Activated T-helper 2 cell treated with anti-CD3 and anti-CD28 coated beads, Interferon-gamma antibody, Interleukin-2, Interleukin-4, amounts not matched to agents 10 μg/mL and 5 μg/mL and 100 μg/mL, durations not matched to agents 14 hours and 24 hours and 36 hours (primary cell): ENCODE data around the gene CDK5R1. TPM values are rescaled to one million over a fixed set of nuclear protein-coding genes. Genes with fewer than 3 reads are reported as not detected.
A peak's percentile ranks its signal among the peaks of the same experiment; 100 is the strongest.
"Not testable (repeated sequence)": the region's sequence is repeated elsewhere in the genome, so short reads cannot be mapped to it uniquely, and the experiment has no call there.

ENCODE experiments used
- DNase-seq: peaks from one replicate; pipeline ENCODE4 v3.0.0; 2021; ENCODE audit warnings: low spot score
- H3K27ac Mint-ChIP-seq: one replicate; pipeline ENCODE4 v1.8.0; 2021; ENCODE audit warnings: mixed read lengths
- H3K27me3 Mint-ChIP-seq: one replicate; pipeline ENCODE4 v1.8.0; 2021; ENCODE audit warnings: low read depth, mixed read lengths
- H3K36me3 Mint-ChIP-seq: one replicate; pipeline ENCODE4 v1.8.0; 2021; ENCODE audit warnings: low read depth, mixed read lengths
- H3K4me1 Mint-ChIP-seq: one replicate; pipeline ENCODE4 v1.8.0; 2021; ENCODE audit warnings: low read depth, mixed read lengths
- H3K4me3 Mint-ChIP-seq: one replicate; pipeline ENCODE4 v1.8.0; 2021; ENCODE audit warnings: low read depth, mild to moderate bottlenecking, moderate library complexity, mixed read lengths
- H3K9me3 Mint-ChIP-seq: one replicate; pipeline ENCODE4 v1.8.0; 2021; ENCODE audit warnings: mixed read lengths
- intact Hi-C: fragments of 100-400 bp; cut with micrococcal nuclease; formaldehyde crosslinking; loops from one replicate; pipeline ENCODE4 v1.15.1; 2023
- total RNA-seq: library from RNA; stranded (reverse); gene quantifications from 2 replicates; pipeline ENCODE4 v1.2.3, GENCODE V29; 2022

Gene CDK5R1
- total RNA-seq, 1 donor from 2014 or later = 10.8 TPM

DNA sequence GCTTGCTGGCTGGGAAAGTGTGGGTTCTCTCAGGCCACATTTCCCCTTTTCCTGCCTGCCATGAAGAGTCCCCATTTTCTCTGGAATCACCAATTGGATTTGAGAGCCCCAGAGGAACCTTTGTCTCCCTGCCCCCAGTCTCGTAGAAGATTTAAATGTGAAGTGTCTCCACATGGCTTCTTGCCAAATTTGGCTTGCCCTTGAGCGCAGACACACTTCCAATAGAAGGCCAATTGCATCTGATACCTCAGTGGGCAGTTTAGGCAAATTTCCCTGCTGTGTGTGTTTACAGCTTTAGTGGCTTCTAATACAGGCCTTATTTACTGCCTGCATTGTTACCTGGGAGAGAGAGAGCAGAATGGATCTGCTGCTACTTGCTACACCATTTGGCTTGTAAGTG, 29.7 kb downstream of the CDK5R1 start:
- Mint-ChIP-seq H3K4me1 (peaks cover 51% of the 10 kb centered on the region), H3K9me3 (no peaks in the 10 kb centered on the region), H3K27me3 (no peaks in the 10 kb centered on the region), H3K27ac (no peak overlapping the region), H3K36me3 (peaks cover 3% of the 10 kb centered on the region), H3K4me3 (no peak overlapping the region)
- intact Hi-C loops = loop anchor here (2.0 kb wide), 1 partner anchor 24 kb away; no protein-coding TSS in a partner anchor
- no peak for DNase-seq

DNA sequence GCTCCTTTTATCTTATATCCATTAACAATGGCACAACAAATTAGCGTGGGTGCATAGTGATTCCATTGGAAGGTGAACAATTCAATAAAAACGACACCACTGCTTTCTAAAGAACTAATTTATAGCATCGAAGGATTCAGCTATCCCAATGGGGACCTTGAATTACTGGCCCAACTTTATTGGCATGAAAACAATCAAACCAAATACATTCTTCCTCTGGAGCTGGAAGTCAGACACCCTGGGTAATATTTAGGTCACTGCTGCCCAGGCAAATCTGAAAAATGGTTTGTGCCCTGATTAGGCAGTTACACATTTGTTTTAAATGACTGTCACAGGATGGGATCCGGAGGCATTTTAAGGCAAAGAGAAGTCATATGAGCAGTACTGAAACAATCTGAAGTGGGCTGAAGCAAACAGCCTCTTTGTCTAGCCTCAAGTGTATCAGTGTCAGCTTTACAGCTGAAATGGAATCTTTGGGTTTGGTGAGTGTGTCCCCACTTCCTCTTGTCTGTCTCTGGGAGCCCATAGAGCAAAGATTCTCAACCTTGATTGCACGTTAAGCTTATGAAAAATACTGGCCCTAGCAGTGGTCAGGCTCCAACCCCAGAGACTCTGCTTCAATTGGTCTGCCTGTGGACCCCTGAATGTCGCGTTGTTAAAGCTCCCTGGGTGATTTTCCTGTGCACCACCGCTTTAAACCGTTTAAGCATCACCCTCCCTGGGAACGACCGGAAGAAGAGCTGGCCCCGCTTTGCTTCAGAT, 30.3 kb downstream of the CDK5R1 start:
- Mint-ChIP-seq H3K36me3 (peaks cover 3% of the 10 kb centered on the region), H3K27ac (peak overlapping the region; percentile 80), H3K9me3 (no peaks in the 10 kb centered on the region), H3K4me1 (peaks cover 52% of the 10 kb centered on the region), H3K27me3 (no peaks in the 10 kb centered on the region), H3K4me3 (peak overlapping the region; percentile 30)
- intact Hi-C loops = loop anchor here (1.0 to 2.0 kb wide), 2 partner anchors 14 to 24 kb away; no protein-coding TSS in a partner anchor
- DNase-seq = no peak

DNA sequence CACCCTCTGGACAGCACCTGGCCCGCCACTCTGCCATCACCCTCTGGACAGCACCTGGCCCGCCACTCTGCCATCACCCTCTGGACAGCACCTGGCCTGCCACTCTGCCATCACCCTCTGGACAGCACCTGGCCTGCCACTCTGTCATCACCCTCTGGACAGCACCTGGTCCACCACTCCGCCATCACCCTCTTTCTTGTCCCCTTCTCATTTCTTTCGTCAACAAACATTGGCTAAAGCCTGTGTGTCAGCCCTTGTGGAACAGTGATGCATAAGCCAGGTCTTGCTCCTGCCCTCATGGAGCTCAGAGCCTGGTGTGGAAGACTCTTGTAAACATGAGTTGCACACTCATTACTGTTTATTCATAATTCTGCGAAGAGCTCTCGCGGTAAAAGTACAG, 31.2 kb downstream of the CDK5R1 start:
- intact Hi-C loops = loop anchor here (1.0 to 2.0 kb wide), 2 partner anchors 15 to 25 kb away; no protein-coding TSS in a partner anchor
- Mint-ChIP-seq H3K27me3 (no peaks in the 10 kb centered on the region), H3K4me3 (no peak overlapping the region), H3K36me3 (peaks cover 7% of the 10 kb centered on the region), H3K9me3 (no peaks in the 10 kb centered on the region), H3K4me1 (peaks cover 59% of the 10 kb centered on the region), H3K27ac (peak overlapping the region; percentile 68)
- no peak for DNase-seq

DNA sequence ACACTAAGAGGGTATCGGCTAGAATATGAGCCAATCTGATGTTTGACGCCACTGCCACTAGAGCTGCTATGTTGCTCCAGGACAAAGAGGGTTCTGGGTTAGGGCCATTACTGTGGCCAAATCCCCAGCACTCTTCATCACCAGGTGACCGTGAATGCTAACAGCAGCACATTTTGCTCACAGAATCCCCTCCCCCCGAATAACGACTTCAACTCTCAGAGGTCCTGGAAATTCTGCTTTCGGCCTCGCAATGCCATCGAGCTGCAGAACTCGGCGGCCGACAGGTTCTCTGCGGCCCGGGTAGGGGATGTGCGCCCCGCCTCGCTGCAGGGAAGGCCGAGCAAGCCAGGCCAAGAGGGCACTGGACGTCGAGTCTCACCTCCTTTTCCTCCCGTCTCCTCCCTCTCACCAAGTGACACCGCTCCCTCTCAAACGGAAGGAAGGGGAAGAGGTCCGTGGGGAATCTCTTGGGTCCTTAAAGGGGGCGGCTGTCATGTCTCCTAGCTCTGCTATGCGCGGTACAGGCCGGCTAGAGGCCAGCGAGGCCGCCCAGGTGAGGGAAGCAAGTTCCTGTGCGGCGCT, 31.9 kb downstream of the CDK5R1 start:
- H3K27ac Mint-ChIP-seq = no peak overlapping the region
- peaks cover 7% of the 10 kb centered on the region for H3K36me3 Mint-ChIP-seq
- H3K4me3 Mint-ChIP-seq = peak overlapping the region; percentile 31
- DNase-seq = no peak
- no peaks in the 10 kb centered on the region for H3K9me3 Mint-ChIP-seq
- intact Hi-C loops = no loop called here
- H3K4me1 Mint-ChIP-seq = peaks cover 60% of the 10 kb centered on the region
- H3K27me3 Mint-ChIP-seq = no peaks in the 10 kb centered on the region

DNA sequence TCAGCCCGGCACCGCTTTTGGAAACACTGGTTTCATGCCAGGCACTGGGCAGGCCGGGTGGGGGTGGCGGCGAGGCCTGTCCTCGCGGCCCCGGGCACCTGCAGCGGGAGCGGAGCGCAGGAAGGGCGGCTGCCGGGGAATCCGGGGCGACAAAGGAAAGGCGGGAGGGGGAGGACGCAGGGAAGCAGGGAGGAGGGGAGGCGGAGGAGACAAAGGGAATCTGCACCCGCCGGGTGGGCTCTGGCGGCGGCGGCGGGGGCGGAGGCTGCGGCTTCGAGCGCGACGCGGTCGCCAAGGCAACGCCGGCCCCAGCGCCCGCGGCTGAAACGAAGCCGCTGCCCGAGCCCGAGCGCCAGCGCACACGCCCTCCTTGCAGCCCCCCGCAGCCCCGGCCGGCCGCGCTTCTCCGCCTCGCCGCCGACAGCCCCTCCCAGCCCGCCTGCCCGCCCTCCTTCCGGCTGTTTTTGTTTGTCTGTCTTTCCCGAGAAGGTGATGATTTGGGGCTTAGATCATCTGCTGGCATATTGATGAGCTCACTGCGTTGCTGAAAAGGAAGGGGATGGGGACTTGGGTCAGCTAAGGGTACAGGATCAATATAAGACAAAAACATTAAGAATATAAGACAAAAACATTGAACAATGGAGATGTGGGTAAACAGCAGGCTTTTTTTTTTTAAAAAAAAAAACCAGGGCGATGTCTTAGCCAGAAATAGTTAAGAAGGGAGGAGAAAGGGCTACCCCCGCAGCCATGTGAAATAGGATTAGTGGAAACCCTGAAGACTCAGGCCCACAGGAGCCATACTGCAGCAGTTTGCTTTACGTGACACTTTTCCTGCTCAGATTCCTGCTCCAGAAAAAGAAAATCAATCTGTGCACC, 32.7 kb downstream of the CDK5R1 start:
- peak; percentile 55 for DNase-seq
- Mint-ChIP-seq H3K9me3 (no peaks in the 10 kb centered on the region), H3K4me3 (peak overlapping the region; percentile 74), H3K4me1 (peaks cover 67% of the 10 kb centered on the region), H3K36me3 (peaks cover 7% of the 10 kb centered on the region), H3K27me3 (no peaks in the 10 kb centered on the region), H3K27ac (peak overlapping the region; percentile 93)
- intact Hi-C loops = loop anchor here (2.0 to 10.0 kb wide), 3 partner anchors 39 to 1865 kb away; no protein-coding TSS in a partner anchor

DNA sequence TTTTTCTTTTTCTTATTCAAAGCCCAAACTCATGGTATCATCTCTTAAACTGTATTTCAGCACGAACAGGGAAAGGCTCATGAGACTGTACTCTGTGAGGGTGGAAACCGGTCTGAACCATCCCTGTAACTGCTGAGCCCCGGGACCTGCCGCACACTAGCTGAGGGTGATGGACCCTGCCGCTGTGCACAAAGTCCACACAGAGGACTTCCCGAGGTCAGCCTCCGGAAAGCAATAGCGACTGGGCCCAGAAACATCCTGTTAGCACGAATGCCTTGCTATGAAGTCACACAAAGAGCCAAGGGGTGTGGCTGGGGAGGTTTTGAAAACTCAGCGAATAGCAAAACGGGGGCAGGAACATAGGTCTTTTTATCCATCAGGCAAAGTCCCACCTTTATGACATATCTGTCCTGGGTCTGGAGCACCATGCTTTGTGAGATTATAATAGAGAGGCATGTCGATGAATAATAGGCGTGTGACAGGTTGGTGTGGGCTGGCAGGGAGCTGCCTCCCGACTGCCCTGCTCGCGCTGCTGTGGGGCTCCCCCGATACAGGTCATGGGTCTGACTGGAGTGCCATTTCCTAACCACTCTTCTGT, 33.4 kb downstream of the CDK5R1 start:
- Mint-ChIP-seq H3K36me3 (peaks cover 7% of the 10 kb centered on the region), H3K4me3 (peak overlapping the region; percentile 74), H3K27me3 (no peaks in the 10 kb centered on the region), H3K4me1 (peaks cover 72% of the 10 kb centered on the region), H3K27ac (peak overlapping the region; percentile 93), H3K9me3 (no peaks in the 10 kb centered on the region)
- DNase-seq = peak; percentile 35
- intact Hi-C loops = loop anchor here (2.0 to 10.0 kb wide), 3 partner anchors 39 to 1865 kb away; no protein-coding TSS in a partner anchor

DNA sequence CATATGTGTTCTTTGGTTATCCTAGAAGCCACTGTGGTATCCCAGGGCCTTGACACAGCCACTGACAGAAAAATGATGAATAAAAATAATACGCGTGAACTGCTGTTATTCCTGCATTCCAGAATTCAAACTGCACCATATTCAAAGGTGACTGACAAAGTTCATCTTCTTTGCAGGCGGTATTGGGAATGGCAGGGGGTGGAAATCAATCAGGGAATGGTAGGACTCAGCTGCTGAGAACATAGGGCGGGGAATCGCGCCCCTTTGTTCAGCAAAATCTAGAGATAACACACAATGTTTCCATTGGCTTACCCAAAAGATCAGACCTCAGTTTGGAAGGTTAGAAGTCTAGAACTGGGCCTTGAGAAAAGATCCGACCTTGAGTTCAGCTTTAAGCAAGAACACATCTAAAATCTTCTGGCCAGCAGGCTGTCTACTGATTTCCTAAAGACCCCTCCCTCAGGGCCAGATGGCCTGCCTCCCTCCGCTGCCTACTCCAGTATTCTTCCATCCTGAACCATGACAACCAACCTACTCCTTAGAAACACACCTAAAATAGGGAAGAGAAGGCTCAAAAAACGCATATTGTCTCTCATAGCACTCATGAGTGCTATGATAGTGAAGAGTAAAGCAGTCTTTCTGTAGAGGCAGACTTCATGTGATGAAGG, 34.1 kb downstream of the CDK5R1 start:
- peaks cover 77% of the 10 kb centered on the region for H3K4me1 Mint-ChIP-seq
- H3K4me3 Mint-ChIP-seq = no peak overlapping the region
- no peaks in the 10 kb centered on the region for H3K27me3 Mint-ChIP-seq
- intact Hi-C loops = loop anchor here (2.0 to 10.0 kb wide), 3 partner anchors 38 to 1864 kb away; no protein-coding TSS in a partner anchor
- H3K27ac Mint-ChIP-seq = peak overlapping the region; percentile 93
- DNase-seq = no peak
- H3K9me3 Mint-ChIP-seq = no peaks in the 10 kb centered on the region
- H3K36me3 Mint-ChIP-seq = peaks cover 8% of the 10 kb centered on the region

DNA sequence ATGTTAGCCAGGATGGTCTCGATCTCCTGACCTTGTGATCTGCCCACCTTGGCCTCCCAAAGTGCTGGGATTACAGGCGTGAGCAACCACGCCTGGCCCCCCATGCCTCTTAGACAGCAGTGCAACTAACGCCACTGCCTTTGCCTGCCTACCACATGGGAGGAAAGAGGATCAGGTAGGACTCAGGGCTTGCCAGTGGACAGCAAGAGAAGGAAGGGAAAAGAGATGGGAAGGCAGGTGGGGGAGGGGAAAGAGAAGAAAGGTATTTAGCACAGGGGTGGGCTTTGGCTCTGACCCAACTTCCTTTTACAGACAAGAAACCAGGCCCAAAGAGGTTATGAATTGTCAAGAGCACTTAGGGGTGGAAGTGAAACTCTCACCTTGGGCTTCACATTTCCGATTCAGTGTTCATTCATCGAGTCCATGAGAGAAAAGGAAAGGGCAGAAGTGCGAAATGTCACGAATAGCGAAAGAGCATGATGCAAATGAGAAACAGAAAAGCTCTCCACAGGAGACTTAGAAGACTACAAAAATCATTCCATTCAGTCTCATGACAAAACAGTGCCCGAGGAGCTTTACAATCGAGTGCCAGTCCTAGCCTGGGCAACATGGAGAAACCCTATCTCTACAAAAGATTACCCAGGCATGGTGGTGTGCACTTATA, 36.4 kb downstream of the CDK5R1 start:
- DNase-seq = peak; percentile 40
- Mint-ChIP-seq H3K36me3 (peaks cover 16% of the 10 kb centered on the region), H3K4me3 (peak overlapping the region; percentile 64), H3K9me3 (no peaks in the 10 kb centered on the region), H3K27ac (peak overlapping the region; percentile 96), H3K27me3 (no peaks in the 10 kb centered on the region), H3K4me1 (peaks cover 73% of the 10 kb centered on the region)
- intact Hi-C loops = loop anchor here (1.0 to 10.0 kb wide), 3 partner anchors 28 to 1862 kb away; no protein-coding TSS in a partner anchor

DNA sequence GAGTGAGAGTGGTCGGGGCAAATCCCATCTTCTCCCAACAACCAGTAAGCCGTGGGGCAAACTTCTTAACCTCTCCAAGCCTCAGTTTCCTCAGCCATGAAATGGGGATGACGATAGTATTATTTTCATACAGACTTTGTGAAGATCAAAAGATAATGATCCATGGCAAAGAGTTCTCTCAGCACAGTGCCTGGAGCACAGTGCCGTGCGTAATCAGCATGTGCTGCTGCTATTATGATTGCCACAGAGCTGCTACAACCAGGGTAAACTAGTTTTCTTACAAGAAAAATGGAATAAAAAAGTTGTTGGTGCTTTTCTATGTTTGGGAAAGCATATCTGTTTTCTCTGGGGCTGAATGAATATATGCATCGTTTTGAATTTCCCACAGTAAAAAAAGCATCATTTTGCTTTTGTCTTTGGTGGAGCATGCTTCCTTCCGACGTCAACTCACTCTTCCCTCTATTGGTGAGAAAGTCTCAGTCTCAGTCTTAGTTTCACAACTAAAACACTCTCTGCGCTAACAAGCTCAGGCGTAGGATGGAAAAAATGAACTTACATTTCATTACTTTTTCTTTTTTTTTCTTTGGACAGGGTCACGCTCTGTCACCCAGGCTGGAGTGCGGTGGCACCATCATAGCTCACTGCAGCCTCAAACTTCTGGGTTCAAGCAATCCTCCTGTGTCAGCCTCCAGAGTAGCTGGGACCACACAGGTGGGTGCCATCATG, 37.2 kb downstream of the CDK5R1 start:
- intact Hi-C loops = loop anchor here (1.0 to 10.0 kb wide), 3 partner anchors 27 to 1861 kb away; no protein-coding TSS in a partner anchor
- H3K4me3 Mint-ChIP-seq = peak overlapping the region; percentile 64

DNA sequence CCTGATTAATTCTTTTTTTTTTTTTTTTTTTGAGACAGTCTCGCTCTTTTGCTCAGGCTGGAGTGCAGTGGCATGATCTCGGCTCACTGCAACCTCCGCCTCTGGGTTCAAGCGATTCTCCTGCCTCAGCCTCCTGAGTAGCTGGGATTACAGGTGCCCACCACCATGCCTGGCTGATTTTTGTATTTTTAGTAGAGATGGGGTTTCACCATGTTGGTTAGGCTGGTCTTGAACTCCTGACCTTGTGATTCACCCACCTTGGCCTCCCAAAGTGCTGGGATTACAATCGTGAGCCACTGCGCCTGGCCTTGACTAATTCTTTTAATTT, 37.7 kb downstream of the CDK5R1 start:
- DNase-seq, H3K4me3 Mint-ChIP-seq, H3K27me3 Mint-ChIP-seq, H3K9me3 Mint-ChIP-seq: not testable (repeated sequence)
- intact Hi-C loops = loop anchor here (10.0 kb wide), 2 partner anchors 390 to 1860 kb away; no protein-coding TSS in a partner anchor
- peaks cover 77% of the 10 kb centered on the region for H3K4me1 Mint-ChIP-seq
- peaks cover 16% of the 10 kb centered on the region for H3K36me3 Mint-ChIP-seq
- H3K27ac Mint-ChIP-seq = peak overlapping the region; percentile 96

More for the DNA sequence above, 37.2 kb downstream of the CDK5R1 start:
- no peak for DNase-seq
- H3K27ac Mint-ChIP-seq = peak overlapping the region; percentile 96
- H3K9me3 Mint-ChIP-seq = no peaks in the 10 kb centered on the region
- peaks cover 16% of the 10 kb centered on the region for H3K36me3 Mint-ChIP-seq
- peaks cover 74% of the 10 kb centered on the region for H3K4me1 Mint-ChIP-seq
- no peaks in the 10 kb centered on the region for H3K27me3 Mint-ChIP-seq

DNA sequence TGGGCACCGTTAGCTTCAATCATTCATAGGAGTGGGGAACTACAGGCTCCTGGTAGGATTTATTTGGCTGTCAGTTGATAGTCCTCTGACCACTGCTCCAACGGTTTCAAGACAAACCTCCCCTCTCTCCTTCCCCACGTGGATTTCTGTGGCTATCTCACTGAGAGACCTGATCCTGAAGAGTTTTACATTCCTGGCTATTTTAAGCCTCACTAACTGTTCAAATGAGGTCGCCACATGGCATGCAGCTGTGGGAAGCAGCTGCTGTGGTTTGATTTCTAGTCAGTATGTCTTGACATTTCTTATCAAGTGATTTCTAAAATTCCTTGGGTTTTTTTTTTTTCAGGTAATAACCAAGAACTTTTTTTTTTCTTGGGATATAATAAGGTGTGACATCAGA, 38.3 kb downstream of the CDK5R1 start:
- no peak for DNase-seq
- no peaks in the 10 kb centered on the region for H3K9me3 Mint-ChIP-seq
- peak overlapping the region; percentile 12 for H3K27ac Mint-ChIP-seq
- no peak overlapping the region for H3K4me3 Mint-ChIP-seq
- intact Hi-C loops = loop anchor here (10.0 kb wide), 2 partner anchors 390 to 1860 kb away; no protein-coding TSS in a partner anchor
- no peaks in the 10 kb centered on the region for H3K27me3 Mint-ChIP-seq
- peaks cover 16% of the 10 kb centered on the region for H3K36me3 Mint-ChIP-seq
- H3K4me1 Mint-ChIP-seq = peaks cover 70% of the 10 kb centered on the region
